Caki2 (cell line): ENCODE results near the gene SQOR. TPM values are rescaled to one million over a fixed set of nuclear protein-coding genes. Genes with fewer than 3 reads are reported as not detected.

Experiments
- DNase-seq: peaks from one replicate; pipeline ENCODE4 v3.0.0-alpha.2; 2015; ENCODE audit warnings: low read depth
- in situ Hi-C: cut with HindIII; loops from 2 replicates; pipeline ENCODE4 v1.10.0; 2016; ENCODE audit warnings: low sequenced_read_pairs, low pct_unique_long_range_greater_than_20kb, mixed read lengths
- total RNA-seq: library from RNA; depleted of rRNA; stranded (reverse); fragments of >200 nt; shearing (Covaris generic); gene quantifications from 2 replicates; pipeline ENCODE4 v1.2.3, GENCODE V29; 2014; ENCODE audit warnings: low replicate concordance

SQOR gene
- total RNA-seq, 1 experiment from 2014 or later, result 205 TPM

GRCh38 chr15:45650889-45651525 lies 16.2 kb downstream of the SQOR start:
- in situ Hi-C loops, result no loop called here

GRCh38 chr15:45653702-45654424 lies 19.0 kb downstream of the SQOR start:
- no peak for DNase-seq
- in situ Hi-C loops, result no loop called here

More at GRCh38 chr15:45650889-45651525, 16.2 kb downstream of the SQOR start:
- no peak for DNase-seq

DNA sequence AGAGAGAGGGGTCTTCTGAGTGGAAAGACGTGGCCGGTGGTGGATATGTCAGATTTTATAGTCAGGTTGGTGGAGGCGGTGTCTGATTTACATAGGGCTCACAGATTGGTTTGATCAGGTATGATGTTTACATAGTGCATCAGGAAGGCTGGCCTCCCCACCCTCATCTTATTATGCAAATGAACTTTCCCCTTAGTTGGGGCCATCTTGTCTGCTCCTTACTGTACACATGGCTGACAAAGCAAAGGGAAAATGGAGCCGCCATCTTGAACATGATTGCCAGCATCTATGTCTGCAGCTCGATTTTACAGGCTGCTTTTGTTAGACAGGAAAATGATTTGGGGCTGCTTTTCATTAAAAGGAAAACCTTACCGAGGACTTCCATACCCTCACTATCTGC lies 19.9 kb downstream of the SQOR start:
- in situ Hi-C loops, result no loop called here
- DNase-seq, result no peak

DNA sequence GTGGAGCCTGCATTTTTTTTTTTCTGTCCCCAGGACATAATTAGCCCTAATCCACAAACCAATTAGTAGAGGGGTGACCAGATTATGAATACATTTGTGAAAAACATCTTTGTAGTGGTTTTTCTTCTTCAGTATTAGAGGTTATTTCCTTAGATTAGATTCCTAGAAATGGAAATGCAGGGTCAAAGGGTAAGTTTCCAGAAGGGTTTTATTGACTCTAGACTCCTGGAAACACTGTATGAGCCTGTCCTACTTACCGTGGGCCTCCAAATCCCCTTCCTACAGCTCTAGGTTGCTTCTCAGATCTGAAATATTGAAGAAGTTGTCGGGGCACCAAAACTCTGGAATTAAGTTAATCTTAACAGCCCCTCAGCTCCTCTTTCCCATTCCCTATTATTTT lies 22.4 kb downstream of the SQOR start:
- in situ Hi-C loops, result no loop called here
- DNase-seq, result no peak

GRCh38 chr15:45657764-45658545 lies 23.1 kb downstream of the SQOR start:
- in situ Hi-C loops, result no loop called here
- DNase-seq, result no peak

DNA sequence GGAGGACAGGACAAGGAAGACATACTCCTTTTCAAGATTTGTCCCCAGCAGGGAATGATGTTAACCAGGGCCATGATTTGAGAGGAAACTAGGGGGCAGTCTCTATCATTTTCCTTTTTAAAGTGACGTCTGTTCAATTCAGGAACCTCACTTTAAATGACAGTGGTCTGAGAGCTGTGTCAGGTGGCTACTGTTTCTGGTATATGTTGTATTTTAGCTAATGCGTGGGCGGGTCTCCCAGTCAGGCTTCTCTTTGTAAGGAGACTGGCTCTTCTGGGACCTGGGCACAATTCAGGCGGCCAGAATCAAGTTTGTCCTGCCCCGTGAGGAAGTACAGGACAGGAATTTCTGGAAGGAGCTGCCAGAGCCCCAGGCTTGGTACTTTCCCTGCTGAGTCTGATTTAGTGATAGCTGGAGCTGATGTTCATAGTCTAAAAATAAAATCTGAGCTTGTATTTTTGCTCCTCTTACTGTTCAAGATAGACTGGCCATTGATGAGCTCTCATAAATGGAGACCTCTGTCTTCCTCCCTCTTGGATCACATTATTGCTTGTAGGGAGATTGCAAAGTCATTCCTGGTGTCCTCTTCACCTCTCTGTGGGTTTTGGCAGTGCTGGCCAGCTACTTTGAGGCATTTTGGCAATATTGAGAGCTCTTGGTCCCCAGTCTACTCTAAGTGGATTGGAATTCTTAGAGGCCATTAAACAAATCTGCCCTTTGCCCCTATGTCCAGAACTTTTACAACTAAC lies 25.6 kb downstream of the SQOR start:
- in situ Hi-C loops, result no loop called here
- DNase-seq, result no peak

DNA sequence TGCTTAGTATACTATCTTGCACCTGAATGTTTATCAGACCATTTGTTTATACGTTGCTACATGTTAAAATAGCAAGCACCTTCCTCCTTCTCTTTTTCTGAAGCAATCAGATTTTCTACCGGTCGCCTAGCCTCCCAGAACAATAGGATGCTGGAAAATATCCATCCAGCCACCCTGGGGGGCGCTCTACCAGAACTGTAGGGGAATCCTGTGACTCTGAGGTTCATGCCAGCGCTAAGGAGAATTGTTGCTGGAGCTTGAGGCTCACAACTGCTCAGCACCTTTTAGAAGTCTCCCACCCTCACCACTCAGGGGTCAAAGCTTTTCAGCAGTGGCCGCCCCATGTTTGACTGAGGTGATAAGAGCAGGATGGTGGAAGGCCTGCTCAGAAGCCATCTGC lies 27.5 kb downstream of the SQOR start:
- DNase-seq, result no peak
- in situ Hi-C loops, result no loop called here

- in situ Hi-C loops, result no loop called here
- DNase-seq, result no peak
These were observed 29.6 kb downstream of the SQOR start for GRCh38 chr15:45664451-45664850.

DNA sequence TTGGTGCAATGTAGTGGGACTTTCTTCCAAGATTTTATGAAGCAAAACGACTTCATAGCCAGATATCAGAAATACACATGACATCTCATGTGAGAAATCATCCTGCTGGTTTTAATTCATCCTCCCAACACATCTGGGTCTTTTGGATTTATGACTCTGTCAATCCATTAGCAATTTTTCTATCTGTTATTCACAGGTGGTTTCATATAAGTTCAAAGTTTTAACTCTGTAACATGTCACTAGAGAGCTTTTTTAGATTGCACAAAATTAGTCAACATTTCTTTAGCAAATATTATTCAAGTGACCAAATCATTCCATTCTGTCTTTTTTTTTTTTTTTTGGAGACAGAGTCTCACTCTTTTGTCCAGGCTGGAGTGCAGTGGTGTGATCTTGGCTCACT lies 30.4 kb downstream of the SQOR start:
- in situ Hi-C loops, result no loop called here
- no peak for DNase-seq

DNA sequence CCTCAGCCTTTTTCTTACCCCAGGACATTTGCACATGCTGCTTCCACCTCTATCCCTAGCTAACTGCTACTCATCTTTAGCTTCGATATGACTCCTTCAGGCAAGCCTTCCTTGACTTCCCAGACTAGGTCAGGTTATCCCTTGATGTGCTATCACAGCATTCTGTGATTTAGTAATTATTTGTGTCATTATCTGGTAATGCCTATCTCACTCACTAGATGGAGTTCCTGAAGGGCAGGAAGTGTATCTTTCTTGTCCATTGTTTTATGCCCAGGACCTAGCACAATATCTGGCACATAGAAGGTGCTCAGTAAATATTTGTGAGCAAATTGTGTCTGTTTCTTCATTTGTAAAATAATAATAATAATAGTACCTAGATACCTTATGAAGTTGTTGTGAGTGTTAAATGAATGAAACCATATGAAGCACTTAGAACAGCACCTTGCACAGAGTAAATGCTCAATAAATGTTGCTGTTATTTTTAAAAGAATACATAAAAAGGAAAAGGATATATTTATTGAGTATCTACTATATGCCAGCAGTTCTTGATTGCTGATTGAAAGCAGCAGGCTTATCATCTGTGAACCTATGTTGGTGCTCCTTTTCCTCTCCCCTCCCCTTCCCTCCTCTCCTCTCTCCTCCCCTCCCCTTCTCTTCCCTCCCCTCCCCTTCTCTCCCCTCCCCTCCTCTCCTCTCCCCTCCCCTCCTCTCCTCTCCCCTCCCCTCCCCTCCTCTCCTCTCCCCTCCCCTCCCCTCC lies 31.5 kb downstream of the SQOR start:
- DNase-seq, result no peak
- in situ Hi-C loops, result no loop called here

- in situ Hi-C loops, result no loop called here
- no peak for DNase-seq
These were observed 32.2 kb downstream of the SQOR start for GRCh38 chr15:45667002-45667401.

DNA sequence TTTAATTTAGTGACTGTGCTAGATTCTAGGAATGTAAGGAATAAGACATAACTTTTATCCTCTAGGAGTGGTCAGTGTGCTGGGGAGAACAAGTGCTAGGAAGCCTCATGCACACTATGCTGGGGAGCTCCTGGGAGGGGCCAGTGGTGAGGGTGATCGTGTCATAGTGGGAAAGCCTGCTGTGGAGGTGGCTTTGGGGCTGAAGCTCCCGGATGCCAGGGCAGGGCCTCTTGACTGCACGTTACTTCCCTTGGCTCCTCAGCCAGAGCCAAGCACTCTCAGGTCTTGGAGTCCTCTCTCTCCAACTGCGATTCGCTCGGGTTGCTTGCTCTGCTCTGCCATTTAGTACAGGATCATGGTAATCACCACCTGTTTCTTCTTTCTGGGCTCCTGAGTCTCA lies 33.6 kb downstream of the SQOR start:
- no peak for DNase-seq
- in situ Hi-C loops, result no loop called here

- no peak for DNase-seq
- in situ Hi-C loops, result no loop called here
These were observed 34.6 kb downstream of the SQOR start for GRCh38 chr15:45669422-45669821.

DNA sequence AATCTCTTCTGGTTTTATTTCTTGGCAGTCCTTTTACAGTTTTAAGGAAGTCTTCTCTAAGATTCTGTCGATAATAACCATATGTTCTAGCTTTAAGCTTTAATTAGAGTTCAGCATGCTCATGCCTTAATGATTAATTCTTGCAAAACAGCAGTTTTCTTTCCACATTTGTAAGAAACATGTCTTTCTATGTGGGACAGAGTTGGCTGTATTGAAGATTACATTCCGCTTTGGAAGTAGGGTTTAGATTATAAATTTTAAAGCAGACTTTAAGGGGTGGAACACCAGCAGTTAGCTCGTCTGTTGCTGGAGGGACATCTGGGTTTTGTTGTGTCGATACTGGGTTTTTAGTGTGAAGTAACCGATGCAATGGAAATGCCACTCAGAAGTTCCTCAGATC lies 35.3 kb downstream of the SQOR start:
- no peak for DNase-seq
- in situ Hi-C loops, result no loop called here

GRCh38 chr15:45670511-45670910 lies 35.7 kb downstream of the SQOR start:
- in situ Hi-C loops, result no loop called here
- DNase-seq, result no peak

GRCh38 chr15:45674677-45675076 lies 39.8 kb downstream of the SQOR start:
- in situ Hi-C loops, result no loop called here
- DNase-seq, result no peak

DNA sequence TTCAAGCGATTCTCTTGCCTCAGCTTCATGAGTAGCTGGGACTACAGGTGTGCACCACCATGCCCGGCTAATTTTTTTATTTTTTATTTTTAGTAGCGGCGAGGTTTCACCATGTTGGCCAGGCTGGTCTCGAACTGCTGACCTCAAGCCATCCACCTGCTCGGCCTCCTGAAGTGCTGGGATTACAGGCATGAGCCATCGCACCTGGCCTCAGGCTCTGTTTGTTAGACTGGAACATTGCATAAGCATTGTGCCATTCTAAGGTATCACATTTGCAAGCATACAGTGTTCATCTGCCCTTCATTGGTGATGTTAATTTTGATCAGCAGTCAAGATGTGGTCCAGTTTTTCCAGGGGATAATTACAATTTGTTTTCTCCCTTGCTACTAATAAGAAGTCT lies 43.0 kb downstream of the SQOR start:
- DNase-seq, result no peak
- in situ Hi-C loops, result no loop called here
